Suprapubic skin (tissue), 4 donors: ENCODE measurements around the gene DBH. TPM values are rescaled to one million over a fixed set of nuclear protein-coding genes. Genes with fewer than 3 reads are reported as not detected.

ENCODE experiments used
- DNase-seq, 2 donors: peaks; one replicate each; pipeline ENCODE4 v3.0.0-alpha.2; 2019; ENCODE audit warnings: low spot score in 2 of 2
- H3K27ac ChIP-seq: fragments of 200-600 bp; sonication (generic); one replicate; pipeline ENCODE4 v1.5.1; 2019
- H3K27me3 ChIP-seq: fragments of 200-600 bp; sonication (generic); one replicate; pipeline ENCODE4 v1.5.1; 2019
- H3K36me3 ChIP-seq: fragments of 200-600 bp; sonication (generic); one replicate; pipeline ENCODE4 v1.5.1; 2019
- H3K4me1 ChIP-seq: fragments of 200-600 bp; sonication (generic); one replicate; pipeline ENCODE4 v1.5.1; 2019
- H3K4me3 ChIP-seq: fragments of 200-600 bp; sonication (generic); one replicate; pipeline ENCODE4 v1.5.1; 2019; ENCODE audit warnings: mild to moderate bottlenecking
- H3K9me3 ChIP-seq: fragments of 200-600 bp; sonication (generic); one replicate; pipeline ENCODE4 v1.5.1; 2019
- EP300 ChIP-seq: sonication (generic); formaldehyde crosslinking; IDR thresholded peaks from one replicate; pipeline ENCODE4 v1.6.1; 2017; ENCODE audit warnings: antibody characterized with exemption
- POLR2A ChIP-seq, 2 donors: fragments of 450-650 bp; IDR thresholded peaks; one replicate each; pipeline ENCODE4 v1.6.1; 2017; ENCODE audit warnings: antibody characterized with exemption in 2 of 2, mild to moderate bottlenecking in 2 of 2, moderate library complexity in 2 of 2
- POLR2AphosphoS5 ChIP-seq, 3 donors: sonication (generic); formaldehyde crosslinking; IDR thresholded peaks; one replicate each; pipeline ENCODE4 v1.6.1; 2017; ENCODE audit warnings: antibody characterized with exemption in 3 of 3
- WGBS: methylation state at CpG from one replicate; pipeline ENCODE4 v1.1.5; 2018; 5-methylcytosine and 5-hydroxymethylcytosine counted together
- total RNA-seq, 4 donors: library from RNA; depleted of rRNA; stranded (reverse); fragments of >200 nt; gene quantifications; one replicate each; pipeline ENCODE4 v1.1.0, GENCODE V29; 2016
- TF ChIP-seq, protein P1 (sequence below), 2 donors: fragments of 200-600 bp in 1 of 2; fragments of 450-650 bp in 1 of 2; sonication (generic) in 1 of 2; IDR thresholded peaks; one replicate each; pipeline ENCODE4 v1.5.1; 2016 to 2019; ENCODE audit warnings: antibody characterized with exemption in 2 of 2, mild to moderate bottlenecking in 1 of 2, moderate library complexity in 1 of 2

Gene DBH
- total RNA-seq = not detected

- Histone ChIP-seq H3K27me3 (peaks cover 53% of the 10 kb centered on the region), H3K27ac (no peak within 1 kb of the TSS), H3K4me3 (no peak within 1 kb of the TSS), H3K4me1 (no peaks in the 10 kb centered on the region), H3K9me3 (no peaks in the 10 kb centered on the region), H3K36me3 (no peaks in the 10 kb centered on the region)
- TF ChIP-seq, protein P1, sequence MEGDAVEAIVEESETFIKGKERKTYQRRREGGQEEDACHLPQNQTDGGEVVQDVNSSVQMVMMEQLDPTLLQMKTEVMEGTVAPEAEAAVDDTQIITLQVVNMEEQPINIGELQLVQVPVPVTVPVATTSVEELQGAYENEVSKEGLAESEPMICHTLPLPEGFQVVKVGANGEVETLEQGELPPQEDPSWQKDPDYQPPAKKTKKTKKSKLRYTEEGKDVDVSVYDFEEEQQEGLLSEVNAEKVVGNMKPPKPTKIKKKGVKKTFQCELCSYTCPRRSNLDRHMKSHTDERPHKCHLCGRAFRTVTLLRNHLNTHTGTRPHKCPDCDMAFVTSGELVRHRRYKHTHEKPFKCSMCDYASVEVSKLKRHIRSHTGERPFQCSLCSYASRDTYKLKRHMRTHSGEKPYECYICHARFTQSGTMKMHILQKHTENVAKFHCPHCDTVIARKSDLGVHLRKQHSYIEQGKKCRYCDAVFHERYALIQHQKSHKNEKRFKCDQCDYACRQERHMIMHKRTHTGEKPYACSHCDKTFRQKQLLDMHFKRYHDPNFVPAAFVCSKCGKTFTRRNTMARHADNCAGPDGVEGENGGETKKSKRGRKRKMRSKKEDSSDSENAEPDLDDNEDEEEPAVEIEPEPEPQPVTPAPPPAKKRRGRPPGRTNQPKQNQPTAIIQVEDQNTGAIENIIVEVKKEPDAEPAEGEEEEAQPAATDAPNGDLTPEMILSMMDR (IDR thresholded peaks at IDR 0.05) = no peak
- TF ChIP-seq POLR2AphosphoS5 (IDR thresholded peaks at IDR 0.05) = no peak
- no peak for TF ChIP-seq POLR2A (IDR thresholded peaks at IDR 0.05)
- TF ChIP-seq EP300 = no peak
- 93% methylated on average over 9 of the region's 24 CpGs for WGBS
- DNase-seq = no peak
Measured at GRCh38 chr9:133635533-133636531, at the start of gene DBH. TSS of gene DBH (plus strand) at chr9:133636363. CDS start at chr9:133636372, 9 bp downstream.

GRCh38 chr9:133587051-133587450 is 49.1 kb upstream of the DBH start:
- Histone ChIP-seq H3K4me3 (no peak overlapping the region), H3K4me1 (peaks cover 18% of the 10 kb centered on the region), H3K9me3 (no peaks in the 10 kb centered on the region), H3K27me3 (peaks cover 76% of the 10 kb centered on the region), H3K27ac (no peak overlapping the region), H3K36me3 (no peaks in the 10 kb centered on the region)
- TF ChIP-seq POLR2A (IDR thresholded peaks at IDR 0.05) = no peak
- TF ChIP-seq POLR2AphosphoS5 (IDR thresholded peaks at IDR 0.05) = no peak
- DNase-seq = no peak
- 88% methylated on average over 4 of the region's 8 CpGs for WGBS

DNA sequence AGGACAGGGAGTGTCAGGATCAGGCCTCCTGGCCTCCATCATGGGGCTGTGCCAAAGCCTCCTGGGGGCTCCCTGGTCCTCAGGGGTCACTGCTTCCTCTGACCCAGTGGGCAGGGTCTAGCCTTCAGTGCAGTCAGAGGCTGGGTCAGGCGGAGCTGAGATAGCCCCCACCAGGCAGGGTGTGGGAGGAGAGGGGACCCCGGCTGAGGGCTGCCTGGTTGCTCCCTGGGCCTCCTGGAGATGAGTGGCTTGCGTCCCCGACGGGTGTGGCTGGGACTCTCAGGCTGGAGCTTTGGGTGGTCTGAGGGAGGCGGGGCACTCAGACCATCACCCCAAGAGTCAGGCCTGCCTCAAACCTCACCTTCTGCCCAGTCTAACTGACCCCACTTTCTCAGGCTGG is 48.7 kb upstream of the DBH start:
- no peaks in the 10 kb centered on the region for H3K36me3 ChIP-seq
- WGBS = 100% methylated on average over 3 of the region's 6 CpGs
- H3K27me3 ChIP-seq = peaks cover 75% of the 10 kb centered on the region
- peaks cover 18% of the 10 kb centered on the region for H3K4me1 ChIP-seq
- no peaks in the 10 kb centered on the region for H3K9me3 ChIP-seq
- no peak overlapping the region for H3K27ac ChIP-seq
- TF ChIP-seq POLR2A (IDR thresholded peaks at IDR 0.05) (no peak), POLR2AphosphoS5 (IDR thresholded peaks at IDR 0.05) (no peak), EP300 (no peak)
- TF ChIP-seq, protein P1 (IDR thresholded peaks at IDR 0.05) = no peak
- no peak for DNase-seq
- no peak overlapping the region for H3K4me3 ChIP-seq

GRCh38 chr9:133589454-133590227 is 46.5 kb upstream of the DBH start:
- TF ChIP-seq POLR2AphosphoS5 (IDR thresholded peaks at IDR 0.05) = no peak
- TF ChIP-seq, protein P1 (IDR thresholded peaks at IDR 0.05) = no peak
- no peak for TF ChIP-seq EP300
- no peak for TF ChIP-seq POLR2A (IDR thresholded peaks at IDR 0.05)
- Histone ChIP-seq H3K27ac (no peak overlapping the region), H3K9me3 (no peaks in the 10 kb centered on the region), H3K27me3 (peaks cover 69% of the 10 kb centered on the region), H3K4me1 (peaks cover 16% of the 10 kb centered on the region), H3K4me3 (no peak overlapping the region), H3K36me3 (no peaks in the 10 kb centered on the region)
- 48% methylated on average over 18 of the region's 19 CpGs for WGBS
- no peak for DNase-seq

- no peak for DNase-seq
- H3K9me3 ChIP-seq = no peaks in the 10 kb centered on the region
- 77% methylated on average over 15 of the region's 20 CpGs for WGBS
- no peak overlapping the region for H3K27ac ChIP-seq
- TF ChIP-seq POLR2AphosphoS5 (IDR thresholded peaks at IDR 0.05) (no peak), POLR2A (IDR thresholded peaks at IDR 0.05) (no peak), EP300 (no peak)
- TF ChIP-seq, protein P1 (IDR thresholded peaks at IDR 0.05) = no peak
- peaks cover 9% of the 10 kb centered on the region for H3K4me1 ChIP-seq
- H3K4me3 ChIP-seq = no peak overlapping the region
- peaks cover 67% of the 10 kb centered on the region for H3K27me3 ChIP-seq
- no peaks in the 10 kb centered on the region for H3K36me3 ChIP-seq
Measured at GRCh38 chr9:133590231-133590855, 45.8 kb upstream of the DBH start.
